PC-9 (cell line): Measurements from ENCODE around the gene ZNF175. TPM values are rescaled to one million over a fixed set of nuclear protein-coding genes. Genes with fewer than 3 reads are reported as not detected.

Source experiments
- BruUV-seq: library from RNA; stranded (reverse); fragments of 400-500 nt; replicated peaks from 2 replicates; lab custom pipeline; 2021; lab: Mats Ljungman, UMichigan
- CTCF ChIA-PET: fragments of 300-600 bp; sonication (Branson Sonifier 250); formaldehyde crosslinking; loops from one replicate; lab custom pipeline; 2022; ENCODE audit warnings: antibody characterized with exemption; lab: Charles Lee
- POLR2A ChIA-PET: fragments of 300-600 bp; sonication (Branson Sonifier 250); formaldehyde crosslinking; loops from one replicate; lab custom pipeline; 2022; ENCODE audit warnings: antibody characterized with exemption; ENCODE audit not compliant: unreplicated experiment; lab: Charles Lee
- DNase-seq, 2 experiments: peaks; one replicate each; pipeline versions ENCODE4 v3.0.0 to v3.0.0-alpha.2; 2015 to 2022; ENCODE audit warnings: mixed read lengths in 1 of 2
- H2AFZ ChIP-seq: fragments of 200-600 bp; sonication (generic); 2 replicates; pipeline ENCODE4 v1.8.1; 2017; ENCODE audit warnings: antibody characterized with exemption
- H3F3A ChIP-seq: fragments of 200-600 bp; sonication (generic); 2 replicates; pipeline ENCODE4 v1.8.1; 2017; ENCODE audit warnings: antibody characterized with exemption, mild to moderate bottlenecking, low read depth; ENCODE audit not compliant: insufficient read depth
- H3K27ac ChIP-seq: fragments of 200-600 bp; sonication (generic); 2 replicates; pipeline ENCODE4 v1.6.1; 2016; ENCODE audit warnings: mixed run types
- H3K27me3 ChIP-seq: fragments of 200-600 bp; sonication (generic); 2 replicates; pipeline ENCODE4 v1.6.1; 2016; ENCODE audit warnings: low read depth, mixed run types; ENCODE audit not compliant: insufficient read depth
- H3K36me3 ChIP-seq: fragments of 200-600 bp; sonication (generic); 2 replicates; pipeline ENCODE4 v1.6.1; 2016; ENCODE audit warnings: low read depth, mixed run types
- H3K4me1 ChIP-seq: fragments of 200-600 bp; sonication (generic); replicated peaks from 2 replicates; pipeline ENCODE4 v1.6.1; 2016; ENCODE audit warnings: mixed run types; ENCODE audit not compliant: insufficient read depth
- H3K4me2 ChIP-seq: fragments of 200-600 bp; sonication (generic); 2 replicates; pipeline ENCODE4 v1.6.1; 2017; ENCODE audit warnings: mixed run types
- H3K4me3 ChIP-seq: fragments of 200-600 bp; sonication (generic); 2 replicates; pipeline ENCODE4 v1.6.1; 2016; ENCODE audit warnings: mixed run types
- H3K79me2 ChIP-seq: fragments of 200-600 bp; sonication (generic); 2 replicates; pipeline ENCODE4 v1.6.1; 2017; ENCODE audit warnings: low read depth, mixed run types
- H3K9me2 ChIP-seq: fragments of 200-600 bp; sonication (generic); 2 replicates; pipeline ENCODE4 v1.8.1; 2017; ENCODE audit warnings: mild to moderate bottlenecking; ENCODE audit not compliant: insufficient read depth
- H3K9me3 ChIP-seq: fragments of 200-600 bp; sonication (generic); 2 replicates; pipeline ENCODE4 v1.8.1; 2016; ENCODE audit warnings: low read depth; ENCODE audit not compliant: insufficient read depth
- H4K20me1 ChIP-seq: fragments of 200-600 bp; sonication (generic); 2 replicates; pipeline ENCODE4 v1.8.1; 2017; ENCODE audit not compliant: insufficient read depth
- CTCF ChIP-seq: fragments of 200-600 bp; sonication (generic); conservative IDR thresholded peaks from 2 replicates; pipeline ENCODE4 v1.6.1; 2017; ENCODE audit warnings: mixed run types, antibody characterized with exemption, mild to moderate bottlenecking, moderate library complexity
- EZH2 ChIP-seq: fragments of 200-600 bp; sonication (generic); IDR thresholded peaks from 2 replicates; pipeline ENCODE4 v1.8.0; 2017; ENCODE audit warnings: antibody characterized with exemption, low read depth
- intact Hi-C: fragments of 100-400 bp; cut with micrococcal nuclease; formaldehyde crosslinking; loops from one replicate; pipeline ENCODE4 v1.10.0; 2022; ENCODE audit not compliant: unreplicated experiment
- total RNA-seq: library from RNA; stranded (reverse); gene quantifications from 2 replicates; pipeline ENCODE4 v1.2.3, GENCODE V29; 2021

The ZNF175 gene
- total RNA-seq, 1 experiment from 2014 or later, result 11.7 TPM

GRCh38 chr19:51593969-51594773 lies 23.1 kb downstream of the ZNF175 start:
- no peaks in the 10 kb centered on the region for H3K36me3 ChIP-seq
- no peaks in the 10 kb centered on the region for H3K9me2 ChIP-seq
- no peaks in the 10 kb centered on the region for H3K79me2 ChIP-seq
- peak overlapping the region; percentile 70 for H3K4me3 ChIP-seq
- H3K4me1 ChIP-seq, result peaks cover 5% of the 10 kb centered on the region; the same call in 1 of the 2 replicates
- intact Hi-C loops, result loop anchor here (1.0 to 5.0 kb wide), 3 partner anchors 23 to 255 kb away; partner anchors contain the start of gene ZNF175
- ChIA-PET CTCF (interaction anchor here (1.1 kb wide), 1 partner anchor 23 kb away, joined by 22 read pairs; the partner anchor contains the start of gene ZNF175), POLR2A (interaction anchor here (0.5 to 0.6 kb wide), 2 partner anchors 144 to 595 kb away, joined by 3 to 51 read pairs; partner anchors contain the start of gene PPP2R1A)
- peaks cover 4% of the 10 kb centered on the region for H3K9me3 ChIP-seq
- H2AFZ ChIP-seq, result peak overlapping the region; percentile 92
- peak overlapping the region; percentile 86 for H3K4me2 ChIP-seq
- H3K27me3 ChIP-seq, result 0 out of 2 replicates have a peak, but pooled peaks cover 10% of the 10 kb centered on the region
- no peak overlapping the region for H3K27ac ChIP-seq
- no peaks in the 10 kb centered on the region for H3F3A ChIP-seq
- TF ChIP-seq CTCF (no peak), EZH2 (no peak)
- no peaks in the 10 kb centered on the region for H4K20me1 ChIP-seq
- no TSS peak for BruUV-seq
- peak; percentile 93 to 99 for DNase-seq

GRCh38 chr19:51594774-51595109 lies 23.7 kb downstream of the ZNF175 start:
- TF ChIP-seq CTCF (no peak), EZH2 (no peak)
- H3F3A ChIP-seq, result no peaks in the 10 kb centered on the region
- H3K79me2 ChIP-seq, result no peaks in the 10 kb centered on the region
- no TSS peak for BruUV-seq
- peaks cover 4% of the 10 kb centered on the region; the same call in 1 of the 2 replicates for H3K9me3 ChIP-seq
- H4K20me1 ChIP-seq, result no peaks in the 10 kb centered on the region
- H3K27me3 ChIP-seq, result 0 out of 2 replicates have a peak, but pooled peaks cover 10% of the 10 kb centered on the region
- H3K4me2 ChIP-seq, result peak overlapping the region; percentile 86
- intact Hi-C loops, result loop anchor here (1.0 to 5.0 kb wide), 3 partner anchors 23 to 256 kb away; partner anchors contain the start of gene ZNF175
- POLR2A ChIA-PET, result no interaction called here
- no peaks in the 10 kb centered on the region for H3K36me3 ChIP-seq
- H3K9me2 ChIP-seq, result no peaks in the 10 kb centered on the region
- peaks cover 5% of the 10 kb centered on the region; the same call in 1 of the 2 replicates for H3K4me1 ChIP-seq
- H3K4me3 ChIP-seq, result peak overlapping the region; percentile 70
- H3K27ac ChIP-seq, result no peak overlapping the region
- H2AFZ ChIP-seq, result peak overlapping the region; percentile 92
- CTCF ChIA-PET, result no interaction called here
- DNase-seq, result no peak

GRCh38 chr19:51595190-51596175 lies 24.4 kb downstream of the ZNF175 start:
- H2AFZ ChIP-seq, result no peak overlapping the region
- TF ChIP-seq CTCF (no peak), EZH2 (no peak)
- intact Hi-C loops, result loop anchor here (2.0 kb wide), 1 partner anchor 257 kb away; no protein-coding TSS in a partner anchor
- peaks cover 4% of the 10 kb centered on the region; the same call in 1 of the 2 replicates for H3K9me3 ChIP-seq
- peak overlapping the region; percentile 86; the same call in 1 of the 2 replicates for H3K4me2 ChIP-seq
- H3K27me3 ChIP-seq, result peaks cover 12% of the 10 kb centered on the region; the same call in 1 of the 2 replicates
- no peaks in the 10 kb centered on the region for H3F3A ChIP-seq
- H3K9me2 ChIP-seq, result no peaks in the 10 kb centered on the region
- no peaks in the 10 kb centered on the region for H4K20me1 ChIP-seq
- no peak for DNase-seq
- peaks cover 5% of the 10 kb centered on the region; the same call in 1 of the 2 replicates for H3K4me1 ChIP-seq
- POLR2A ChIA-PET, result interaction anchor here (0.6 kb wide), 1 partner anchor 117 kb away, joined by 3 read pairs; no protein-coding TSS in a partner anchor
- H3K79me2 ChIP-seq, result no peaks in the 10 kb centered on the region
- no peaks in the 10 kb centered on the region for H3K36me3 ChIP-seq
- H3K27ac ChIP-seq, result no peak overlapping the region
- H3K4me3 ChIP-seq, result no peak overlapping the region
- BruUV-seq, result no TSS peak
- CTCF ChIA-PET, result no interaction called here
